Measurements from ENCODE around the gene POLR2H. TPM values are rescaled to one million over a fixed set of nuclear protein-coding genes. Genes with fewer than 3 reads are reported as not detected.
A peak's percentile ranks its signal among the peaks of the same experiment; 100 is the strongest.
"Not testable (repeated sequence)": the region's sequence is repeated elsewhere in the genome, so short reads cannot be mapped to it uniquely, and the experiment has no call there.

Gene POLR2H
- total RNA-seq, 2 experiments from 2014 or later = 86.5 to 88.2 TPM

GRCh38 chr3:184338511-184338945 lies 23.0 kb upstream of the POLR2H start:
- Mint-ChIP-seq H3K36me3 (peaks cover 4% of the 10 kb centered on the region), H3K9me3 (no peaks in the 10 kb centered on the region), H3K4me1 (peaks cover 30% of the 10 kb centered on the region), H3K4me3 (no peak overlapping the region), H3K27ac (no peak overlapping the region), H3K27me3 (no peaks in the 10 kb centered on the region)
- DNase-seq (no peak), ATAC-seq (ENCODE audit: low read depth) (no peak)
- POLR2A ChIA-PET = no interaction called here

GRCh38 chr3:184339001-184339400 lies 22.5 kb upstream of the POLR2H start:
- Mint-ChIP-seq H3K27me3 (no peaks in the 10 kb centered on the region), H3K4me3 (no peak overlapping the region), H3K27ac (no peak overlapping the region), H3K9me3 (no peaks in the 10 kb centered on the region), H3K36me3 (peaks cover 4% of the 10 kb centered on the region), H3K4me1 (peaks cover 26% of the 10 kb centered on the region)
- no peak for DNase-seq
- POLR2A ChIA-PET = no interaction called here
- no peak for ATAC-seq (ENCODE audit: low read depth)

- peaks cover 21% of the 10 kb centered on the region for H3K4me1 Mint-ChIP-seq
- POLR2A ChIA-PET, H3K27ac Mint-ChIP-seq: not testable (repeated sequence)
Measured at GRCh38 chr3:184339451-184340135, 21.9 kb upstream of the POLR2H start.

DNA sequence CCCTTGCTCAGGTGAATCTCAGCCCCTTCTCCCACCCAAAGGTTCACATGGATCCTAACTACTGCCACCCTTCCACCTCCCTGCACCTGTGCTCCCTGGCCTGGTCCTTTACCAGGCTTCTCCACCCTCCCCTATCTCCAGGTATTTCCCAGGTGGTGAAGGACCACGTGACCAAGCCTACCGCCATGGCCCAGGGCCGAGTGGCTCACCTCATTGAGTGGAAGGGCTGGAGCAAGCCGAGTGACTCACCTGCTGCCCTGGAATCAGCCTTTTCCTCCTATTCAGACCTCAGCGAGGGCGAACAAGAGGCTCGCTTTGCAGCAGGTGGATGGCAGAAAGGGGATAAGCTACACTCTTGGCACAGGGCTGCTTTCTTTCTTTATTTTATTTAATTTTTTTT lies 19.6 kb upstream of the POLR2H start:
- no peak for ATAC-seq (ENCODE audit: low read depth)
- no peaks in the 10 kb centered on the region for H3K9me3 Mint-ChIP-seq
- no peak overlapping the region for H3K27ac Mint-ChIP-seq
- H3K27me3 Mint-ChIP-seq = no peaks in the 10 kb centered on the region
- H3K4me3 Mint-ChIP-seq = no peak overlapping the region
- H3K36me3 Mint-ChIP-seq = no peaks in the 10 kb centered on the region
- DNase-seq = no peak
- H3K4me1 Mint-ChIP-seq = peaks cover 9% of the 10 kb centered on the region
- POLR2A ChIA-PET = no interaction called here

More at GRCh38 chr3:184339451-184340135, 21.9 kb upstream of the POLR2H start:
- not testable (repeated sequence) for DNase-seq; H3K4me3 Mint-ChIP-seq; H3K36me3 Mint-ChIP-seq; ATAC-seq (ENCODE audit: low read depth); H3K27me3 Mint-ChIP-seq; H3K9me3 Mint-ChIP-seq

DNA sequence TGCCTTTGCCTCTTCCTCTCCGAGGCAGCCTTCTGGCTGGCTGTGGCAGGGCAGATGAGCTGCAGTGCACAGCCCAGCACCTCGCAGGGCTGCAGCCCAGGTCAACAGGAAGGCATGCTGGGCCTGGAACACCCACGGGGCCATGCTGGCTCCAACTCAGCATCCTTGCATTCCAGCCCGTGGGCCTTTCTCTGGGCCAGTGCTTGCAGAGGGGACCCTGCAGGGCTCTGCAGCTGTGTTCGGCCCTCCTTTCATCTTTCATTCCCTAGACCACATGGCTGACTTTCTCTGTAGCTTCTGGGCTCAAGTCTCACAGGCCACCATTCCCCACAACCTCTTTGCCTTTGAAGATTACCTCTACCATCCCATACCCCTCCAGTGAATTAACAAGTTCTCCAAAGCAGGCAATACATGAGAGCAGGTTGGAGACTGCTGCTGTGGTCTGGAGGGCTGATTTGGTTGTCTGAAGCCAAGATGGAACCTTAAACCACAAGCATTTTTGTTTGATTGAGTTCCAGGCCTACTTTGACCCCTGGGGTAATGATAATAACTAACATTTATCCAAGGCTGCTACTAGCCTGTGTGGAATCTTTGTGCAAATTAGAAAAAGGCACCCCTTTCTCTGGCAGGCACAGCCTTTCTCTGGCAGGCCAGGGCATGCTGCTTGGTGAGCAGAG lies 18.2 kb upstream of the POLR2H start:
- ATAC-seq (ENCODE audit: low read depth) = no peak
- peaks cover 6% of the 10 kb centered on the region for H3K4me1 Mint-ChIP-seq
- H3K9me3 Mint-ChIP-seq = no peaks in the 10 kb centered on the region
- H3K36me3 Mint-ChIP-seq = no peaks in the 10 kb centered on the region
- POLR2A ChIA-PET = no interaction called here
- no peak overlapping the region for H3K27ac Mint-ChIP-seq
- no peak overlapping the region for H3K4me3 Mint-ChIP-seq
- DNase-seq = no peak
- H3K27me3 Mint-ChIP-seq = no peaks in the 10 kb centered on the region

DNA sequence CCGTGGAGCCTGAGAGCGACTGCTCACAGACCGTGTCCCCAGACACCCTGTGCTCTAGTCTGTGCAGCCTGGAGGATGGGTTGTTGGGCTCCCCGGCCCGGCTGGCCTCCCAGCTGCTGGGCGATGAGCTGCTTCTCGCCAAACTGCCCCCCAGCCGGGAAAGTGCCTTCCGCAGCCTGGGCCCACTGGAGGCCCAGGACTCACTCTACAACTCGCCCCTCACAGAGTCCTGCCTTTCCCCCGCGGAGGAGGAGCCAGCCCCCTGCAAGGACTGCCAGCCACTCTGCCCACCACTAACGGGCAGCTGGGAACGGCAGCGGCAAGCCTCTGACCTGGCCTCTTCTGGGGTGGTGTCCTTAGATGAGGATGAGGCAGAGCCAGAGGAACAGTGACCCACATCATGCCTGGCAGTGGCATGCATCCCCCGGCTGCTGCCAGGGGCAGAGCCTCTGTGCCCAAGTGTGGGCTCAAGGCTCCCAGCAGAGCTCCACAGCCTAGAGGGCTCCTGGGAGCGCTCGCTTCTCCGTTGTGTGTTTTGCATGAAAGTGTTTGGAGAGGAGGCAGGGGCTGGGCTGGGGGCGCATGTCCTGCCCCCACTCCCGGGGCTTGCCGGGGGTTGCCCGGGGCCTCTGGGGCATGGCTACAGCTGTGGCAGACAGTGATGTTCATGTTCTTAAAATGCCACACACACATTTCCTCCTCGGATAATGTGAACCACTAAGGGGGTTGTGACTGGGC lies 16.8 kb upstream of the POLR2H start:
- DNase-seq (no peak), ATAC-seq (ENCODE audit: low read depth) (no peak)
- H3K36me3 Mint-ChIP-seq = no peaks in the 10 kb centered on the region
- POLR2A ChIA-PET = no interaction called here
- no peak overlapping the region for H3K27ac Mint-ChIP-seq
- H3K4me1 Mint-ChIP-seq = peaks cover 6% of the 10 kb centered on the region
- H3K27me3 Mint-ChIP-seq = no peaks in the 10 kb centered on the region
- no peaks in the 10 kb centered on the region for H3K9me3 Mint-ChIP-seq
- H3K4me3 Mint-ChIP-seq = no peak overlapping the region

- no peaks in the 10 kb centered on the region for H3K36me3 Mint-ChIP-seq
- ATAC-seq (ENCODE audit: low read depth) (peak; percentile 50), DNase-seq (no peak)
- H3K4me3 Mint-ChIP-seq = no peak overlapping the region
- POLR2A ChIA-PET = no interaction called here
- H3K4me1 Mint-ChIP-seq = peaks cover 6% of the 10 kb centered on the region
- no peak overlapping the region for H3K27ac Mint-ChIP-seq
- no peaks in the 10 kb centered on the region for H3K27me3 Mint-ChIP-seq
- H3K9me3 Mint-ChIP-seq = no peaks in the 10 kb centered on the region
Measured at GRCh38 chr3:184345317-184346144, 16.0 kb upstream of the POLR2H start.

DNA sequence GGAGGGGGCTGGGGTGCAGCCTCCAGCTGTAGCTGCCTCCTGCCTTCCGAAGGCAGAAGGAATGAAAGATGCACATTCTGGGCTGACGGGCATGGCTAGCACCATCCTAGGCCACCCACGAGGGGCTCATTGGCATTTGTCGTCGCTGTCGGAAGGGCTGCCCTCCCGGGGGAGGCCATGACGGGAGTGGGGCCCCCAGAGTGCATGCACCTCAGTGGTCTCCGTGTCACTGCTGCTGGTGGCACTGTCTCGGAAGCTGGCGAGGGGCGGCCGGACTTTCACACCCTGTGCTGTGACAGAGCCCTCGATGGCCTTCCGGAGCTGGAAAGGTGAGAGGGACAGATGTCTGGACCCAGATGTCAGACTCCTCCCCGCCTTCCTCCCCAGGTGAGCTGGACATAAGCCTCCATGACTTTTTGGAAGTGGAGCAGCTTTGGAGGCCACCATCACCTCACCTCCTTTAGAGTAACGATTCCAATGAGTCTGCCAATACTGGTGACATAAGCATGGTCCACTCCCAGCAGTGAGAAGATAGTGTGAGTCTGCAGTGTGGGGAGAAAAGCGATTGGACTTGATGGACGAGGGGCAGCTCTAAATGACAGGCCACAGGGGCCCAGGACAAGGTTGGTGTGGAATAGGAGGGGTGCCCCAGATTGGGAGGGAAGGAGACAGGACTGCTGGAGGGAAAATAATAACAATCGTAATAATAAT lies 14.9 kb upstream of the POLR2H start:
- POLR2A ChIA-PET = no interaction called here
- no peaks in the 10 kb centered on the region for H3K36me3 Mint-ChIP-seq
- no peaks in the 10 kb centered on the region for H3K9me3 Mint-ChIP-seq
- H3K4me3 Mint-ChIP-seq = no peak overlapping the region
- H3K27ac Mint-ChIP-seq = no peak overlapping the region
- H3K27me3 Mint-ChIP-seq = no peaks in the 10 kb centered on the region
- ATAC-seq (ENCODE audit: low read depth) = no peak
- no peak for DNase-seq
- H3K4me1 Mint-ChIP-seq = no peaks in the 10 kb centered on the region

DNA sequence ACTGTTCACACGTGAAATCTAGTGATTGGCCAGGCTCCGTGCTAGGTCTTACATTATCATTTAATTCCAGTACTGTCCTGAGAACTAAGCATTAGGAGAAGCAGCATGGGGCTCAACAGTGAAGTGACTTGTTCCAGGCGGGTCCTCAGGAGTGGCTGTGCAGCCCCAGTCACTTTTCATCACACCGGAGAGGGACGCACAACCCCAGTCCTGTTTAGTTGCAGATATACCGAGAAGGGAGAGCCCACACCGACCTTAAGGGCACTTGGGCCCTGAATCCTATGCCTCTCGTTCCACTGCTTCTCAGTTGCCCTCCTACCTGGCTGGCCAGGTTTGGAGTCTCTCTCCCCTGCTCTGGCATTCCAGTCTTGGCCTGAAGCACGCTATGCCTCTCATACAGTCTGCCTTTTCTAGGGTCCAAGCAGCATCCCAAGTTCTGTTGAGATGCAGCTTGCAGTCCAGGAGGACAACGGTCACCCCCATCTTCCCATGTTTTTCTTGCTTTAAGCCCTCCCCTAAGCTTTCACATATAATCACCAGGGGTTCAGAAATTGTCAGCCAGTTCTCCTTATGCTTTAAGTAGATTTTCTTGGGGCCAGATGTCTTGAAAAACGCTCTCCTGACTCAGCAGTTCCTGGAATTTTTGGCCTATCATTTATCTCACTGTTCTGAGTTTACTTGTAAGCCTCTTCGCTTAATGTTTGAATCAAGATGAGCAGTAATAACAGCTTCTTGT lies 14.0 kb upstream of the POLR2H start:
- POLR2A ChIA-PET = interaction anchor here (0.8 to 2.0 kb wide), 3 partner anchors 12 to 45 kb away, joined by 3 to 5 read pairs (median 4); no protein-coding TSS in a partner anchor
- Mint-ChIP-seq H3K27ac (no peak overlapping the region), H3K27me3 (no peaks in the 10 kb centered on the region), H3K4me3 (no peak overlapping the region), H3K4me1 (no peaks in the 10 kb centered on the region), H3K36me3 (no peaks in the 10 kb centered on the region), H3K9me3 (no peaks in the 10 kb centered on the region)
- no peak for ATAC-seq (ENCODE audit: low read depth)
- DNase-seq = no peak

GRCh38 chr3:184348057-184348382 lies 13.5 kb upstream of the POLR2H start:
- Mint-ChIP-seq H3K4me1 (no peaks in the 10 kb centered on the region), H3K9me3 (no peaks in the 10 kb centered on the region), H3K36me3 (no peaks in the 10 kb centered on the region), H3K27me3 (no peaks in the 10 kb centered on the region), H3K27ac (no peak overlapping the region), H3K4me3 (no peak overlapping the region)
- no peak for DNase-seq
- POLR2A ChIA-PET = interaction anchor here (0.8 to 2.0 kb wide), 3 partner anchors 12 to 46 kb away, joined by 3 to 5 read pairs (median 4); no protein-coding TSS in a partner anchor
- ATAC-seq (ENCODE audit: low read depth) = no peak

GRCh38 chr3:184349563-184350470 lies 11.7 kb upstream of the POLR2H start:
- peaks cover 2% of the 10 kb centered on the region for H3K4me1 Mint-ChIP-seq
- H3K36me3 Mint-ChIP-seq = no peaks in the 10 kb centered on the region
- no peaks in the 10 kb centered on the region for H3K9me3 Mint-ChIP-seq
- H3K27me3 Mint-ChIP-seq = no peaks in the 10 kb centered on the region
- POLR2A ChIA-PET = no interaction called here
- no peak overlapping the region for H3K27ac Mint-ChIP-seq
- DNase-seq (no peak), ATAC-seq (ENCODE audit: low read depth) (no peak)
- no peak overlapping the region for H3K4me3 Mint-ChIP-seq
